GM19397 (cell line): ENCODE measurements around the gene GPRC5A.
"Not testable (repeated sequence)": the region's sequence is repeated elsewhere in the genome, so short reads cannot be mapped to it uniquely, and the experiment has no call there.

ENCODE experiments used
- ATAC-seq: cut with Tn5 transposase; IDR thresholded peaks from one replicate; pipeline ENCODE4 v1.9.1; 2021; ENCODE audit warnings: mild to moderate bottlenecking, moderate library complexity; ENCODE audit not compliant: unreplicated experiment

Gene GPRC5A

DNA sequence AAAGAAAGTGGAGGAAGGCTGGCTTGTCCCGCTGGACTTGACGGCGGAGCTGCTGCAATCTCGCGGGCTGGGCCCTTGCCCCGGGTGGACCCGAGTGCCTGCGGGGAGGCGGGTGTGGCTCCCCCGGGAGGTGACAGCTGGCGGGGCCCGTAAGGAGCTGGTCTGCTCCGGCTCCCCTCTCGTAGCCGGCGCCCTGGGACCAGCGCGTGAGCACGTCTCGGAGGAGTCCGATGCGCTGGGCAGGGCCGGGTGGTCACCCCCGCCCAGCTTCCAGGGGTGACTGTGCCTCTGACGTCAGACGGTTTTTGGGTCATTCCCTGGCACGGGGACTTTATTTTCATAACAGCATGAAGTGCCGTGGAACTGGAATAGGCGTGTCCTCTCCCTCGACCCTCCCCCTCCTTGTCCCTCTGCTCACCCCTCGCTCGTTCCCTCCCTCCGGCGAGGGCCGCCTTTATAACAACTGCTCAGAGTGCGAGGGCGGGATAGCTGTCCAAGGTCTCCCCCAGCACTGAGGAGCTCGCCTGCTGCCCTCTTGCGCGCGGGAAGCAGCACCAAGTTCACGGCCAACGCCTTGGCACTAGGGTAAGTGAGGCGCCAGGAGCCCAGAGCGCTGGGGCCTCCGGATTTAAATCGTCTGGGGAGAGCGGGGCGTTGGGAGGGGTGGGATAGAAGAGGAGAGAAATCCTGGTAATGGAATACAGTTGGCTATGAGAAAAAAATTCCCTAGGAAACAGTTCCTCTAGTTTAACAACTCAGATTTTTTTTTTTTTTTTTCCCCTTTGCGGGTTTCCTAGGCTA, at the start of gene GPRC5A:
TSS of gene GPRC5A (plus strand) at position 483 of the 801 bp plus-strand sequence. CDS start 16,688 bp downstream, outside the sequence.
- ATAC-seq = no peak

DNA sequence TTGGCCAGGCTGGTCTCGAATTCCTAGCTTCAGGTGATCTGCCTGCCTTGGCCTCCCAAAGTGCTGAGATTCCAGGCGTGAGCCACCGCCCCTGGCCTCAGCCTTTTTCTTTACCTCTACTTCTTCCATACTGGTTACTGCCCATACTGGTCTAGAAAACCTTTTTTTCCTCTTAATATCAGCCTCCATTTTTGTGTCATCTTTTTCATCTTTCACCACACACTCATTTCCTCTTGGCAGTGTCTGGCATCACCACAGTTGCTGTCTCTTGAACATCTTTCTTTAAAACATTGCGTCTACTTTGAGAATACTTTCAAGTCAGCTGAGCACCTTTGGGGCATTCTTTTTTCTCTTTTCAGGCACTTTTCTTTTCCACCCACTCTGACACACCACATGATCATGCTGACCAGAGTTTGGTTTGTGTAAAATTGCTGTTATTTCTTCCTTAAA, 45.5 kb upstream of the GPRC5A start:
- ATAC-seq = no peak

DNA sequence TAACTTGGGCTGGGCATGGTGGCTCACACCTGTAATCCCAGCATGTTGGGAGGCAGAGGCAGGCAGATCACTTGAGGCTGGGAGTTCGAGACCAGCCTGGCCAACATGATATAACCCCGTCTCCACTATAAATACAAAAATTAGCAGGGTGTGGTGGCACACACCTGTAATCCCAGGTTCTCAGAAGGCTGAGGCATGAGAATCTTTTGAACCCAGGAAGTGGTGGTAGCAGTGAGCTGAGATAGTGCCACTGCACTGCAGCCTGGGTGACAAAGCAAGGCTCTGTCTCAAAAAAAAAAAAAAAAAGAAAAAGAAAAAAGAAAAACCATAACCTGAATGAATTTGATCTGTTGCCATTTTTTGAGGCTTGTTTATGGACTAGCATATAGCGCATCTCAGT, 44.6 kb upstream of the GPRC5A start:
- not testable (repeated sequence) for ATAC-seq

GRCh38 chr12:12853435-12853834, 37.9 kb upstream of the GPRC5A start:
- ATAC-seq = no peak

DNA sequence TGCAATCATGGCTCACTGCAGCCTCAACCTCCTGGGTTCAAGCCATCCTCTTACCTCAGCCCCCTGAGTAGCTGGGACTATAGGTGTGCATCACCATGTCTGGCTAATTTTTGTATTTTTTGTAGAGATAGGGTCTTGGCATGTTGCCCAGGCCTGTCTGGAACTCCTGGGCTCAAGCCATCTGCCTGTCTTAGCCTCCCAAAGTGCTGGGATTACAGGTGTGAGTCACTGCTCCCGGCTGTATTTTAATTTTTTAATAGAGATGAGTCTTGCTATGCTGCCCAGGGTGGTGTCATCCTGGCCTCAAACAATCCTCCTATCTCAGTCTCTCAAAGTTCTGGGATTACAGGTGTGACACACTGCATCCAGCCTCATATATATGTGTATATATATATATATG, 31.7 kb upstream of the GPRC5A start:
- ATAC-seq = no peak

GRCh38 chr12:12864243-12864642, 27.1 kb upstream of the GPRC5A start:
- ATAC-seq = no peak

DNA sequence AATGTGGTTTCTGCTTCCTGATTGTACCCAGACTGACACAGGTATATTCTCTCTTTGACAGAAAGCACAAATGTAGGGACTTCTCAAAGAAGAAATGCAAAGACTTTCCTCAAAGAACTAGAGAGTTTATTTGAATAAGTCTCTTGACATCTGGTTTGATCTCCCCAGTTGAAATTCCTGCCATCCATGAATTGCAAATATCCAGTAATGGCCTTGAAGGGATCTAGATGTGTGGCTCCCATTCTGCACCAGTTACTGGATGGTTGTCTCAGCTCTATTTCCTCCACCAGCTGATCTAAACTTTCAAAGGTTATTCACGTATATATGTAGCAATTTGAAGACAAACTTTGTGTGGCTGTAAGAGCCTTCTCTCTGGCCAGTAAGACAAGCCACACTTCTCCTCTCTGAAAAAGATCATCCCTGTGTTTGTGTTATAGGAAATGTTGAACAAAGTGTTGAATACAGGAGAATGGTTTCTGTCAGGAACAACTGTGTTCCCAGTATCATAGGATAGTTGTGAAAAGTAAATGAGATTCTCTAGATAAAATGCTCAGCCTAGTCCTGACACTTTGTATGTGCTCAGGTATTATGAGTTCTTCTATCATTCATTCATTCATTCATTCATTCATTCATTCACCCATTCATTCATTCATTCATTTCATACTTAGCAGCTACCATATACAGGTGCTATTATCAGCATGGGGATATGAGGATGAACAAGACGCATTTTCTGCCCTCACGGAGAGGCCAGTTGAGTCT, 22.7 kb upstream of the GPRC5A start:
- ATAC-seq = no peak

DNA sequence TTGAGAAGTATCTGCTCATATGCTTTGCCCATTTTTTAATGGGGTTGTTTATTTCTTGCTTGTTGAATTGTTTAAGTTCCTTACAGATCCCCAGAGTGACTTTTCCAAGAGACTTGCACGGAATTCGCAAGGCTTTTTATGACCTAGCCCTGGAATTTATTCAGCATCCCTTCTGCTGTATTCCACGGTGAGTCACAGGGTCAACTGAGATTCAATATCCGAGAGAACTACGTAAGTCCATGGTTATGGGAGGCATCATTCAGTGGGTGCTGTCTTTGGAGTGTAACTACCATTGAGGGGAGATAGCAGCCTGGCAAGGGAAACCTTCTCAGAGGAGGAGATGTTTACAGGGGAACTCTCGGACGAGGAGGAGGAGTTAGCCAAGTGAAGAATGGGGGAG, 20.9 kb upstream of the GPRC5A start:
- ATAC-seq = no peak

GRCh38 chr12:12871587-12872138, 19.7 kb upstream of the GPRC5A start:
- ATAC-seq = no peak

DNA sequence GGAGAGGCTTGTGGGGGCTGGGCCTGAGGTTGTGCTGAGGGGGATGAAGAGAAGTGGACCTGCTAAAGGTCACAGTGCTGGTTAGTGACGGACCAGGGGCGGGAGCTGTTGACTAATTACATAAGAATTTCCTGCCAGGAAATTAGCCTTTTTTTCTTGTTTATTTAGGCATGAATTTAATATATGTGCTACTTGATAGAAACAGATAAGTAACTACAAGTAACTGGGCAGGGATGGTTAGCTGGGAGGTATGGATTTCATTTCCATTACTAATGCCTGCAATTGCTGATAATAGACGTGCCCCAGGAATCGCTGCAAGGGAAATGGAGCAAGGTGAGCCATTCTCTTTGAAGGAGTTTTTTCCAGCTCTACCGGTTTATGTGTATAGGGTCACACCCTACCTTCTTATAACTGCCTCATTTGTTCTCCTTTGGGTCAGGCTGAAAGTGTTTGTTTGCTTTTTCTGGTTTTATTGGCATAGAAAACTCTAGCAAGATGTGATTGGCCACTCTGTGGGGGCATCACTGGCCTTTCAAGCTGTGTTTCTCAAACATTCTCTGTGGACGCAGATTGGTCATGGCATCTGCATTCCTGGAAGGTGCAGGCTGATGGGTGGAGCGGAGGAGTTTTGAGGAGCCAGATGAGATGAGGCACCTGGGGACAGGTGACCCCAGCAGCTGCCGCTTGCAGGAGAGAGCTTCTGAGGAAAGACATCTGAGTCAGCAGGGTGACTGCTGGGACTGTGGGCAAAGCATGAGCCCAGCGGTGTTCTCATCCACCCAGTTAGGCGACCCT, 19.0 kb upstream of the GPRC5A start:
- no peak for ATAC-seq

DNA sequence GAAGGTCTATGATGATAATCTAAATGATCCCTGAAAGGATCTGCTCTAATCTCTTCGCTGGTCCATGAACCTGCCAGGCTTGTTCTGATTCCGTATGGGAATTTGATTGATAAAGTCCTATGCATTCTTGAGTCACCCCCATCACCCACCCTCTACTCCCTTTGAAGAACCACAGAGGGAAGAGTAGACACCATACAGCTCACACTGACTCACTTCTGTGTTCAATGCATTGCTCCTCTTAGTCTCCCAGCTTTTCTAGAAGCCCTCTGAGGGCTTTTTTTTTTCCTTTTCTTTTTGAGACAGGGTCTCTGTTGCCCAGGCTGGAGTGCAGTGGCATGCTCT, 18.5 kb upstream of the GPRC5A start:
- no peak for ATAC-seq

GRCh38 chr12:12874029-12874428, 17.3 kb upstream of the GPRC5A start:
- ATAC-seq = no peak

DNA sequence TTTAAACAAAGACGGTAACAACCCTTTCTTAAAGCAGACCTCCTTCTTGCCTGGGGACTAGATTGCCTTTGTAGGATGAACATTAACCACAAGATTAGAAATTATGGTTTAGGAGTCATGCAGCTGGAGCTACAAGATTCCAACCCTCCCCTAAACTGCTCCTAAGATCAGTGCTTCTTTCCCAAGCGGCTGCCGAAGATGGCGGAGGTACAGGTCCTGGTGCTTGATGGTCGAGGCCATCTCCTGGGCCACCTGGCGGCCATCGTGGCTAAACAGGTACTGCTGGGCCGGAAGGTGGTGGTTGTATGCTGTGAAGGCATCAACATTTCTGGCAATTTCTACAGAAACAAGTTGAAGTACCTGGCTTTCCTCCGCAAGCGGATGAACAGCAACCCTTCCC, 16.1 kb upstream of the GPRC5A start:
- not testable (repeated sequence) for ATAC-seq

DNA sequence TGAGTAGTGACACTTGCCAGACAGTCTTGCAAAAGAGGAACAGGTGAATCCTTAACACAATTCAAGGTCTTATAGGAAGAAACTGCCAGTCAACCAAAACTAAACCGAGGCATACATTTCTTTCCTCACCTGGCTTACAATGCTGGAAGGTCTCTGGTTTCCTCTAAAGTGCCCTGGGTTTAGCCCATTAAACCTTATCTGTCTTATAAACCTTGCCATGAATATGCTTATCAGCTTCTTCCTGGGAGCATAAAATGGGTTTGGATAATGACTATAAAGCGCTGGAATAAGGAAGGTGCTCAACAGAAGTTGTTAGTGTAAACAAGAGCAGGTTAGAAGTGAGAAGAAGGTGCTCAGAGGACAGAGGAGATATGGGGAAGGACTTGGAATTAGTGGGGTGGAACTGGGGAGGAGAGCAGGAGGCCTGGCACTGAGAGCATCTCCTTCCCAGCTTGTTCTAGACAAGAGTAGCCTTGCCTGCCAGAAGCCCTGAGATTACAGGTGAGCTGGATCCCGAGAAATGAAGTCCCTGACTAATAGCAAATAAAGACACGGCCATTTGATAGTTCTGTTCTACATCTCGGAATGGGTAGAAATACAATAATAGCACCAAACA, 14.1 kb upstream of the GPRC5A start:
- ATAC-seq = no peak

DNA sequence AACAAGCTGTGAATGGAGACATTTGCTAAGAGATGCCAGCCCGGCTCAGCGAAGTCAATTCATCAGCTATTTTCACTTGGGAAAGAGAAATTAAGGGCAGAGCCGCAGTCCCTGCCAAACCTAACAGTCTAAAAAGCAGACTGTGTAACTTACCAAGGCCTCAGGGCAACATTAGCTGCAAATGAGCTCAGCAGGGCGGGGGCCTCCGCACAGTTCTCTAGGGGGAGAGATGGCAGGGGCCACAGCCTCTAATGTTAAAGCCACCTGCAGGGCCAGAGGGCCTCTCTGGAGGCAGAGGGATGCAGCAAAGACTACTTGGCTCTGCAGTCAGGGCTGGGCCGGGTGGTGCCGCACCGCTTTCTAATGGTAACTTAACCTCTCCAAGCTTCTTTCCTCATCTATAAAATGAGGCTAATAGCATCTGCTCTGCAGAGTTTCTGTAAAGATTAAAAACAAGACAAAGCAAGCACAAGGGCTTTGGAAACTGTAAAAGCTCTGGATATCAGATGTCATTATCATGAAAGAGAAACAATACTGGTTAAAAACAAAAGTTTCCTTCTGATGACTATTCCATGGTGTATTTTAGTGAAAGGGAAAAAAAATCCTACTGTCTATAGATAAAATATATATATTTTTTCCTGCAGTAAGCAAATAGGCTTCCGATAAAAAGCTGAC, 13.4 kb upstream of the GPRC5A start:
- ATAC-seq = no peak

- ATAC-seq = no peak
Measured at GRCh38 chr12:12880537-12880936, 10.8 kb upstream of the GPRC5A start.

DNA sequence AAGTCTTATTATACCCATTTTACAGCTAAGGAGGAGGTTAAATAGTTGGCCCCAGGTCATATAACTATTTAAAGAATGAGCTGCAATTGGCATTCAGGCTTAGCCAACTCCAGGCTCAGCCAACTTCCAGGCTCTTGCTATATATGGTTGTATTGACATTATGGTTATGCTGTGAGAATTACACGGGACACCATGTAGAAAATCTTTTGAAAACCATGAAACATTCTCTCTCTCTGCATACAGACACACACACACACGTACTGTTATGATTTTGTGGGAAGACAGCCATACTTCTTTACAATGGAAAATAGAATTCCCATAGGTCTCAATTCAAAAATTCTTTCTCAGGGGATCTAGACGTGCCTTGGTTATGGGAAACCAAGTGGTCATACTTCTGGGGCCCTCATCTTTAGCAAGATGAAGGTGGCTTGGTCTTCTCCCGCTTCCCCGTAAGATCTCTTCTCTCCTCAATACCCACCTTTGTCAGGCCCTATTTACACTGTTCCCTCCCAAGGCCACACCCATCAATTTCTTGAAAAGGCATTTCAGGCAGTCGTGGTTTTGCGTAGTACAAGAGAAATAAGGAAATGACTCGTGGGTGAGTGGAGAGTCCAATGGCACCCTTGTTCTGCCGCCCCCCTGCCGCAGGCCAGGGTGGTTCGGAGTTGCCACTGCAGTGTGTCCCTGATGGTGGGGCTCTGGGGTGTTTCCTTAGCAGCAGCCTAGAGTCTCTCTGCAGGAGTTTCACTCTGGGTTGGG, 10.0 kb upstream of the GPRC5A start:
- ATAC-seq = no peak

DNA sequence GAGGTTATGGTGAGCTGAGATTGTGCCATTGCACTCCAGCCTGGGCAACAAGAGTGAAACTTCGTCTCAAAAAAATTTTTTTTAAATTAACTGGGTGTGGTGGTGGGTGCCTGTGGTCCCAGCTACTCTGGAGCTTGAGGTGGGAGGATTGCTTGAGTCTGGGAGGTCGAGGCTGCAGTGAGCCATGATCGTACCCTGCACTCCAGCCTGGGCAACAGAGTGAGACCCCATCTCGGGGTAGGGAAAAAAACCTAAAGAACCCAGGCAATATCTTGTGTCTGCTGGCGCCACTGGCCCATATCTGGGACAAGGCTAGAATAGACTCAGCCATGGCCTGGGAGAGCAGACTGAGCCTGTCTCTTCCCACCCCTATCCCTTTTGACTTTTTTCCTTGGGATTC, 9.1 kb upstream of the GPRC5A start:
- no peak for ATAC-seq

GRCh38 chr12:12883369-12884001, 7.9 kb upstream of the GPRC5A start:
- no peak for ATAC-seq
